GM21529 (cell line): ENCODE measurements around the gene CWC25.
A peak's percentile ranks its signal among the peaks of the same experiment; 100 is the strongest.

Experiments
- ATAC-seq: cut with Tn5 transposase; IDR thresholded peaks from one replicate; pipeline ENCODE4 v1.9.1; 2021; ENCODE audit not compliant: unreplicated experiment

CWC25 gene

GRCh38 chr17:38853292-38854219 is 28.4 kb upstream of the CWC25 start, which contains the start of gene RPL23:
RPL23 (minus strand) TSS chr17:38853721; CDS start chr17:38853710, 11 bp downstream.
- peak; percentile 81 for ATAC-seq

- ATAC-seq = no peak
These were observed 27.7 kb upstream of the CWC25 start for GRCh38 chr17:38852771-38853291.

DNA sequence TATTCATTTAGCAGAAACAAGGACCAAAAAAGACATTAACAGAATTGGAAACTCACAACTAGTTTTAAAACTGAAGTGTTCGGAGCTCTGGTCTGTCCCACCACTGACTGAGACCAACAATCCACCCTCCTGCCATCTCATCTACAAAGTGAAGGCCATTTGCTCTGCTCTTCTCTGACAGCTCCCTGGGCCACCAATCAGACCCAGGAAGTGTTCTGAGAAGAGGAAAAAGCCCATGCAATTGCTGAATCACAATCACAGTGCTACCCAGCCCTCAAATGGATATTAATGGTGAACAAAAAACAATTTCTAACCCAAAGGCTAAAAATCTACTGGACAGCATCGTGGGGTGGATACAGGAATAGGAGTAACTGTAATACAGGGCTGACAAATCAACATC is 26.3 kb upstream of the CWC25 start:
- ATAC-seq = no peak

- ATAC-seq = no peak
These were observed 25.3 kb upstream of the CWC25 start for GRCh38 chr17:38850374-38850773.

- ATAC-seq = no peak
These were observed 24.0 kb upstream of the CWC25 start for GRCh38 chr17:38848939-38849605.

- ATAC-seq = no peak
These were observed 23.4 kb upstream of the CWC25 start for GRCh38 chr17:38848557-38848891.

- no peak for ATAC-seq
These were observed 19.2 kb upstream of the CWC25 start for GRCh38 chr17:38844261-38844757.

DNA sequence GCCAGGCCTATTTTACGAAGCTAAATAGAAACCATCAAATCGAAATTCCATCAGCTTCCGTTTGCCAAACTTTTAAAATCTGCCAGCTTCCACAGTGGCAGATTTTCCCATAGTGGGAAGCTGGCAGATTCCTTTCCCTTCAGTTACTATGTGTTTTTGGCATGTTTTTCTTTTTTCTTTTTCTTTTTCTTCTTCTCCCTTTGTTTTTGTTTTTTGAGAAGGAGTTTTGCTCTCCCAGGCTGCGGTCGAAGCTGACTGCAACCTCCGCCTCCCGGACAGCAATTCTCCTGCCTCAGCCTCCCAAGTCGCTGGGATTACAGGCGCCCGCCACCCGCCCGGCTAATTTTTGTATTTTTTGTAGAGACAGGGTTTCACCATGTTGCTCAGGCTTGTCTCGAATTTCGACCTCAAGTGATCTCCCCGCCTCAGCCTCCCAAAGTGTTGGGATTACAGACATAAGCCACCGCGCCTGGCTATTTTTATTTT is 684 bp upstream of the CWC25 start:
- ATAC-seq = no peak

GRCh38 chr17:38815576-38816193 is 9.4 kb downstream of the CWC25 start:
- ATAC-seq = no peak

GRCh38 chr17:38809828-38810227 is 15.3 kb downstream of the CWC25 start:
- no peak for ATAC-seq

- ATAC-seq = no peak
These were observed 24.8 kb downstream of the CWC25 start for GRCh38 chr17:38800237-38800760.

DNA sequence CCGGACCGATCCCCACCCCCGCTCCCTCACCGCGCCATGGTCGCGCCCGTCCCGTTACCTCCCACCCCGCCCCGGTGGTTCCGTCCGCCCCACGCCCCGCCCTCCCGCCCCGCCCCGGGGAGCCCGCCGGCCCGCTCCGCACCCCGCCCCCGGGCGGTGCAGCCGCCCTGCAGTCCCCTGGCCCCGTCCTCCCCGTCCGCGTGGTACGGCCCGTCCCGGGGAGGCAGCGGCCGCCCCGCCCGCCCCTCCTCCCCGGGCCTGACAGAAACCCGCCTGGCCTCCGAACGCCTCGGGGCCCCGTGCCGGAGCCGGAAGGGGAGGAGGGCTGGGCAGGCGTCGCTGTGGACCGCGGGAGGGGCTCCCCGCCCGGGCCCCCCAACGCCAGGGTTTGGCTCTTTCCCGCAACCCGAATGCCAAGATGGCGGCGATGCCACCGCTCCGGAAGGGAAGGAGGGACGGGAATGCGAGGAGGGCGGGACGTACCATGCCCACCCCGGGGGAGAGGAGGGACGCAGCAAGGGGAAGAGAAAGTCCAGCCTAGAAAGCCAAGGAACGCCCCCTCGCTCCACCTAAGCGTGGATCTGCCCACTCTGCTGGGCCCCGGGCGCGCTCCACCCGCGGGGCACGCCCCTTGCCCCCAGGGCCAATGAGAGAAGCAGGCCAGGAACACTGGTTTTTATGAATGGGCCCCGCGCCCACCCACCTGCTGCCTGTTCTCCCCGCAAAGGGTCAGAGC is 25.5 kb downstream of the CWC25 start, which contains the start of gene PIP4K2B:
TSS of gene PIP4K2B (minus strand) at position 56 of the 736 bp plus-strand sequence. CDS start 132 bp downstream, outside the sequence.
- ATAC-seq = peak; percentile 80

DNA sequence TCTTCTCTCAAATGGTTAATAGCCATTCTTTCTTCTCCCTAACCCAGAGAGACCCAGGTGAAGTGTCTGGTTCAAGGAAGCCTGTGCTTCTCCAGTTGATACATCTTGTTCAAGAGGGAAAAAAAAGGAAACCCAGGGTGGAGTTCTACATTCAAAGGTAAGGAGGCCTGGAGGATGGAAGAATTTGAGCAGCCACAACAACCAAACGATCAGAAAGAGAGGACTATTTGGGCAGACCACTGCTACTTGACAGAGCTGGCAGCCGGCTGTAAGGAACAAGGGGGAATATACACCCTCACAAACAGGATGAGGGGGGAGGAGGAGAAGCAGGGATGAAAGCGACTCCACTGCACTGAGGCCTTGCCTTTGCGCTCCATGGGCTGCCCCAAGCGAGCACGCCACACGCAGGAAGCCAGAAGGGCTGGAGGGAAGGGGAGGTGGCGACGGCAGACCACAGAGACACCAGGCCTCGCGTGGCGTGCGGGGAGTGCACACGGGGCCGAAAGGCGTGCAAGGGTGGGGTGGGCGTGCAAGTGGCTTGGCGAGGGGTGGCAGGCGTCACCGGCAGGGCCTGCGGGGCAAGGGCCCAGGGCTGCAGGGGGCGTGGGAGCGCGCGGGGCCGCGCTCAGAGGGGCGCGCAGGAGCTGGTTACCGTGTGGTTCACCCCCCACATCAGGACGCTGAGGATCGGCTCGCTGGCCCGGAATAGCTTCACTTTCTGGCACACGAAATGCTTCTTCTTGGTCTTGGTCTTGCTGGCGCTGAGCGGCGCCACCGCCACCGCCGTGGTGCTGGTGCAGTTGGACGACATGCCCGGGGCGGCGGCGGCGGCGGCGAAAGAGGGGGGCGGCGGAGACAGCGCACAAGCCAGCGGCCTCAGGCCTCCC is 26.3 kb downstream of the CWC25 start:
- ATAC-seq = peak; percentile 28

DNA sequence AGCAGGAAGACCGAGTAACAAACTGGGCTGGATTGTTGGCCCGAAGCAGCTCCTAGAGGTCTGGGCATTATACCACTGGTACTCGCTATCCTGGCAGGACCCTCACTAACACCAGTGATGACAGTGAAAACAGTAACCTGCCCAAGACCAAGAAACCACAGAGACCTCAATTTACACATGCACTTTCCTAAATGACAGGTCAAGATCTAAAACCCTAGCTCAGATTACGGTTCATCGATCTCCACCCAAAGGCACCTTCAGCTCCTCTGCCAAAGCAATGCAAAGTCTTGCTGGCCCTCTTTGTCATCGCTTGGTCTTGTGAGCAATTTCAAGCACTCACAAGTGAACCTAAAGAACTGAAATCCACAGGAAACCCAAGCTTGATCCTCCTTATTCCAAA is 27.3 kb downstream of the CWC25 start:
- no peak for ATAC-seq

- no peak for ATAC-seq
These were observed 28.0 kb downstream of the CWC25 start for GRCh38 chr17:38797158-38797490.

DNA sequence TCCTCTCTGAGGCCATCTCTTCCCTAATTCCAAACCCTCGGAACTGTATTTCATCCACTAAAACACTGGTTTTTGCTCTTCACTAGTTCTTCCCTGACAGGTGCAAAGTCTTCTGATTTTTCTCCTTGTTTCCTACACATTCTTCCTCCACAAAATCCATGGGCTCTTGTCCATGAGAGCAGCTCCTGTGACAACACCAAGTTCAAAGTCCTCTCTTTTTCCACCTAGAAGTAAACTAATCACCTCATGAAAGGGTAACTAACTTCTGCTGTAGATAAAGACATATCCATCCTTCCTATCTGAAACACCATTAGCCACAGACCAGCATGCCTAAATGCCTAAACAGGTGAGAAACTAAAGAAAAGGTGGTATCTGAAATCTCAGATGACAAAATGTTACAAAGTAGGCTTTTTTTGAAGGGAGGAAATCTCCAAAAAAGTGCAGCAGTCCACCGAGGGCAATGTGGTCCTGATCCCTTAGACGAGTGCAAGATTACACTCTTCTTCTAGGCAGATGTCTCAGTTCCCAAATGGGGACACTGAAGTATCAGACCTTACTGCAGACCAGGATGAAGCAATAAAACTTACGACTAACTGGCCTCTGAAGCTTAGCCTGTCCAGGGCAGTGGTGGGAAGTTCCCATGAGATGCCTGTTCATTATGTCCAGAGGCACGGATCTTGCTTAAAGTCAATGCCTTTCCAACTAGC is 28.5 kb downstream of the CWC25 start:
- no peak for ATAC-seq

DNA sequence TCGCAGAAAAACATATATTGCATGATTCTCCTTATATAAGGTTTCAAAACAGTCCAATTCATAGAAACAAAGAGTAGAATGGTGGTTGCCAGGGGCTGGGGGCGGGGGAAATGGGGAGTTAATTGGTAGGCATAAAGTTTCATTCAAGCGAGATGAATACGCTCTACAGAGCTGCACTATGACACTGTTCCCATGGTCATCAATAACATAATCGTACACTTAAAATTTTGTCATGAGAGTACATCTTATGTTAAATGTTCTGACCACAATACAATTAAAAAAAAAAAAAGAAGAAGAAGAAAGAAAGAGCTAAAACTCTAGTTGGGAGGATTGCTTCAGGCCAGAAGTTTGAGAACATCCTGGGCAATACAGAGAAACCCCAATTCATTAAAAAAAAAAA is 30.9 kb downstream of the CWC25 start:
- no peak for ATAC-seq

DNA sequence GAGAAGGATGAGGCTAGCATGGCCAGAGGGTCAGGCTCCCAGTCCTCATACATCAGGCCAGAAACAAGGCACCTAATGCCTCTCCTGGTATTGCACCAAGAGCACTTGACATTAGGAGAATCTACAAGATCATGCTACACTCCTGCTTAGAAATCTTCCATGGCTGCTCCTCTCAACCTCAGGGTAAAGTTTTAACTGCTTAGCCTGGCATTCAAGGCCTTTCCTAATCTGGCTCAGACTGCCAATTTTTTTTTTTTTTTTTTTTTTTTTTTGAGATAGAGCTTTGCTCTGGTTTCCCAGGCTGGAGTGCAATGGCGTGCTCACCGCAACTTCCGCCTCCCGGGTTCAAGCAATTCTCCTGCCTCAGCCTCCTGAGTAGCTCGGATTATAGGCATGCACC is 34.0 kb downstream of the CWC25 start:
- no peak for ATAC-seq
